HS-5 (cell line): ENCODE measurements around the gene KRTAP4-3.
"Not testable (repeated sequence)": the region's sequence is repeated elsewhere in the genome, so short reads cannot be mapped to it uniquely, and the experiment has no call there.

ENCODE experiments used
- DNase-seq: peaks from one replicate; pipeline ENCODE4 v3.0.0-alpha.2; 2012; ENCODE audit warnings: low read depth

KRTAP4-3 gene

DNA sequence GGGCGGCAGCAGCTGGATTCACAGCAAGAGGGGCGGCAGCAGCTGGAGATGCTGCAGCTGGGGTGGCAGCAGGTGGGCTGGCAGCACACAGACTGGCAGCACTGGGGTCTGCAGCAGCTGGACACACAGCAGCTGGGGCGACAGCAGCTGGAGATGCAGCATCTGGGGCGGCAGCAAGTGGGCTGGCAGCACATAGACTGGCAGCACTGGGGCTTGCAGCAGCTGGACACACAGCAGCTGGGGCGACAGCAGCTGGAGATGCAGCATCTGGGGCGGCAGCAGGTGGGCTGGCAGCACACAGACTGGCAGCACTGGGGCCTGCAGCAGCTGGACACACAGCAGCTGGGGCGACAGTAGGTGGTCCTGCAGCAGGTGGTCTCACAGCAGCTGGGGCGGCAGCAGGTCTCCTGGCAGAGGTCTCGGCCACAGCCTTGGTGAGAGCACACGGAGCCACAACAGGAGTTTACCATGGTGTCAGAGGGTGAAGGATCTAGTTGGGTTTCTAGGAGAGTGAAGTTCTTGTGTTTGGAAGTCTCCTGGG is 50.1 kb downstream of the KRTAP4-3 start, which contains the start of gene KRTAP4-11:
TSS of gene KRTAP4-11 (minus strand) at position 528 of the 541 bp plus-strand sequence. CDS start at position 470, 58 bp downstream.
- not testable (repeated sequence) for DNase-seq
